Cardiac fibroblast (primary cell): ENCODE data around the gene SETD2.

Experiments
- DNase-seq, 2 donors: peaks; one replicate each; pipeline versions ENCODE4 v3.0.0 to v3.0.0-alpha.2; 2010; ENCODE audit warnings: low read depth in 2 of 2
- H3K4me3 ChIP-seq, 2 donors: replicated peaks in 1 of 2; 1 replicate in 1 of 2; 2 replicates in 1 of 2; pipeline ENCODE4 v1.5.1; 2011; ENCODE audit warnings: low read depth in 2 of 2, low read length in 2 of 2, mild to moderate bottlenecking in 2 of 2, moderate library complexity in 1 of 2
- CTCF ChIP-seq: IDR thresholded peaks from one replicate; pipeline ENCODE4 v1.5.1; 2011; ENCODE audit warnings: low read depth, mild to moderate bottlenecking, low read length, inconsistent platforms

Gene SETD2

DNA sequence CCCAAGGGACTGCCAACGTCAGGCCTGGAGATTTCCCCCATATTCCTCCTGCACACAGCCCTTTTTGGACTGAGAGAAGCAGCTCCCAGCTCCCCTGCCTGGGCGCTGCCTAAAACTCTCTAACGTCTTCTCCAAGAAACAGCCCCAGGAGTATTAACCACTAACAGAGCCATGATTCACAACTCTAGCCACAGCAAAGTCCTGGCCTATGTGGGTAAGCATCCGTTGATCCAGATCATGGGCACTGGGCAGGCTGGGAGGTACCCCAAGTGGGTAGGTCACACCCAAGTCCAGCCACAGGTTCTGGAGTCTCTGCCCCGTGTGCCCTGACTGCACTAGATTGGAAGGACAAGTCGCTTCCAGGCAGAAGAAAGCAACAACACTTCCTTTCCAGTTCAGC, 152.5 kb downstream of the SETD2 start:
- no peak for DNase-seq
- no peak overlapping the region for H3K4me3 ChIP-seq
- TF ChIP-seq CTCF = no peak

- no peak for TF ChIP-seq CTCF
- no peak for DNase-seq
- no peak overlapping the region for H3K4me3 ChIP-seq
Observed at GRCh38 chr3:47010910-47011309, 153.0 kb downstream of the SETD2 start.

DNA sequence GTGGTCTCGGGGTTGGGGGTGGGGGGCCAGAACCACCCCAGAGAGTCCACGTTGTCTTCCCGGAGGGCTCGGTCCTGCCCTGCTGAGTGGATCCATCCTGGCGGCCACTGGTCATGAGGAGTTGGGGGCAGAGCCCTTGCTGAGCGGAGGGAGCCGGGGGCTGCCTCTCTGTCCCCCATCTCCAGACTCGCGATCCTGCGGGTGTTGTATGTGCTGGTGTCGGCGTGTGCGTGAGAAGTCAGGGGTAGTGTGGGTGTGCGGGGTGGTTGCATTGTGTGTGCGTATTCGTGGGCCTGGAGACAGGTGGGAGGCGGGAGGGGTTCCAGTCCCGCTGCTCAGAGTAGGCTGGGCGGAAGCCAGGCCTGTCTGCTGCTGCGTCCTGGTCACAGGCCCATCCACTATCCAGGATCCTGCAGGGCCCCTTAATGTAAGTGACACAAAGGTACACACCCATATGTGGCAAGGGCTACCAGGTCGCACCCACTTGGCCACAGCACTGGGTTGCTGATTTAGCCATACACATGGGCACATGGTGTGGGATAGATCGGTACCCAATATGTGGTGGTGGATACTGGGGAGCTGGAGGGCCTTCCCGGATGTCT, 153.7 kb downstream of the SETD2 start:
- no peak overlapping the region for H3K4me3 ChIP-seq
- TF ChIP-seq CTCF = no peak
- no peak for DNase-seq

DNA sequence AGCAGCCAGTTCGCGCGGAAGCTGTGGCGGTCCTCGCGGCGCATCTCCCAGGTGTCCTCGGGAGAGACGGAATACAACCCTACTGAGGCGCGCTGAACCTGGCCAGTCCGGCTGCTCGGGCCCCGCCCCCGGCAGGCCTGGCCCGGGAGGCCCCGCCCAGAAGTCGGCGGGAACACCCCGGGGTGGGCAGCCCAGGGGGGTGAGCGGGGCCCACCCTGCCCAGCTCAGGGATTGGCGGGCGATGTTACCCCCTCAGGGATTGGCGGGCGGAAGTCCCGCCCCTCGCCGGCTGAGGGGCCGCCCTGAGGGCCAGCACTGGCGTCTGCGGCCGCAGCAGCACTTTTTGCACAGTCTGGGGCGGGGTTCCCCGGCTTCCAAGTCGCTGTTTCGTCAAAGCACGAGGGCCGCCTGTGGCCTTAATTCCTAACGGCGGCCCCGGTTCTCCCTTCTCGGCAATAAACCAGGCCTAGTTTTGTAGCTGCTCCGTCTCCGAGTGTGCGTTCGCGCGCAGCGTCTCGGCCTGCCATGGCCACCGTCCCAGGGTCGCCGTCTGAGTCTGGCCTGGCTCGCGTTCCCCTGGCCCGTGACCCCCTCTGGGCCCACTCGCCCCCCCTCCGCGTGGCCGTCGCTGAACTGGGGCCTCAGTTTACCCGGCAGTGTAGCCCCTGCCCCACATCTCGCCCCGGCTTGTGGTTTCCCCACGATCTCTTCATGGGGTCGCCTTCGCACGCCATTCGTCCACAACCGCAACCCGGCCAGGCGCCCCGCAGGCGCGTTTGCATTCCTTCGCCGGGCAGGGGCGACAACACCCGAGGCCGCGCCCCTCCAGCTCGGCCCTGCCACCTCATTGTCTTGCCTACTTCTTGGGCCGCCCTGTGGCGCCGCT, 154.4 kb downstream of the SETD2 start:
- DNase-seq = peak; percentile 90 to 97
- no peak for TF ChIP-seq CTCF
- H3K4me3 ChIP-seq = peak overlapping the region; percentile 51 to 56

- no peak for DNase-seq
- H3K4me3 ChIP-seq = peak overlapping the region; percentile 51 to 56
- TF ChIP-seq CTCF = no peak
Observed at GRCh38 chr3:47008851-47009224, 155.1 kb downstream of the SETD2 start.

GRCh38 chr3:47008234-47008796, 155.6 kb downstream of the SETD2 start:
- TF ChIP-seq CTCF = no peak
- DNase-seq = no peak
- no peak overlapping the region for H3K4me3 ChIP-seq
